NCI-H146 treated with DMSO at 0.1 percent for 48 hours (cell line): ENCODE results near the gene IL6ST.

ENCODE experiments used
- DNase-seq: peaks from one replicate; lab custom pipeline; 2025; ENCODE audit not compliant: unreplicated experiment; lab: John Stamatoyannopoulos, UW

Gene IL6ST

GRCh38 chr5:55923177-55923771 is 71.5 kb downstream of the IL6ST start:
- no peak for DNase-seq

- DNase-seq = no peak
These were observed 73.1 kb downstream of the IL6ST start for GRCh38 chr5:55921617-55922016.

GRCh38 chr5:55920784-55921183 is 74.0 kb downstream of the IL6ST start:
- no peak for DNase-seq

- DNase-seq = no peak
These were observed 75.1 kb downstream of the IL6ST start for GRCh38 chr5:55919625-55920024.

- no peak for DNase-seq
These were observed 76.4 kb downstream of the IL6ST start for GRCh38 chr5:55918087-55919035.

- DNase-seq = no peak
These were observed 77.2 kb downstream of the IL6ST start for GRCh38 chr5:55917402-55918086.

GRCh38 chr5:55916986-55917385 is 77.8 kb downstream of the IL6ST start:
- DNase-seq = no peak

GRCh38 chr5:55915783-55916182 is 79.0 kb downstream of the IL6ST start:
- DNase-seq = no peak

GRCh38 chr5:55914971-55915370 is 79.8 kb downstream of the IL6ST start:
- no peak for DNase-seq

GRCh38 chr5:55913466-55914413 is 81.0 kb downstream of the IL6ST start:
- DNase-seq = no peak

GRCh38 chr5:55911784-55912653 is 82.7 kb downstream of the IL6ST start:
- no peak for DNase-seq

- DNase-seq = no peak
These were observed 86.0 kb downstream of the IL6ST start for GRCh38 chr5:55908804-55909203.

- no peak for DNase-seq
These were observed 86.8 kb downstream of the IL6ST start for GRCh38 chr5:55907927-55908326.

GRCh38 chr5:55905251-55905650 is 89.5 kb downstream of the IL6ST start:
- no peak for DNase-seq

GRCh38 chr5:55904152-55904551 is 90.6 kb downstream of the IL6ST start:
- no peak for DNase-seq

GRCh38 chr5:55903121-55903701 is 91.6 kb downstream of the IL6ST start:
- DNase-seq = no peak

- no peak for DNase-seq
These were observed 92.1 kb downstream of the IL6ST start for GRCh38 chr5:55902696-55903095.

GRCh38 chr5:55900776-55901175 is 94.0 kb downstream of the IL6ST start:
- no peak for DNase-seq

- DNase-seq = no peak
These were observed 94.7 kb downstream of the IL6ST start for GRCh38 chr5:55900068-55900467.
